Fibroblast of skin of scalp (primary cell): ENCODE data around the gene XPA.

Experiments used
- DNase-seq: peaks from one replicate; pipeline ENCODE4 v3.0.0-alpha.2; 2013

The XPA gene

GRCh38 chr9:97651646-97652045, 45.5 kb downstream of the XPA start:
- DNase-seq, result no peak

DNA sequence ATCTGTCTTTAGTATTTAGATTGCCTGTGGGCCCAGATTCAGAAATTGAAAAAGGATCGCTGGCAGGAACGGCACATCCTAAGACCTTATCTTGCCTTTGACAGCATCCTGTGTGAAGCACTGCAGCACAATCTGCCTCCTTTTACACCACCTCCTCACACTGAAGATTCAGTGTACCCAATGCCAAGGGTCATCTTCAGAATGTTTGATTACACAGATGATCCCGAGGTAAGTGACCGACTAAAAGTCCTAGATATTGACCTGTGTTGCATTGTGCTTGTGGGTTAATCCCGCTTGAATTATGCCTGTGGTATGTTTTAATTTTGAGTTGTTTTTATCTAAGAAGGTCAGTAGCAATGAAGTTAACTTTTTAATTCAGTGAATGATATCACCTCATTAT, 49.1 kb downstream of the XPA start:
- no peak for DNase-seq

DNA sequence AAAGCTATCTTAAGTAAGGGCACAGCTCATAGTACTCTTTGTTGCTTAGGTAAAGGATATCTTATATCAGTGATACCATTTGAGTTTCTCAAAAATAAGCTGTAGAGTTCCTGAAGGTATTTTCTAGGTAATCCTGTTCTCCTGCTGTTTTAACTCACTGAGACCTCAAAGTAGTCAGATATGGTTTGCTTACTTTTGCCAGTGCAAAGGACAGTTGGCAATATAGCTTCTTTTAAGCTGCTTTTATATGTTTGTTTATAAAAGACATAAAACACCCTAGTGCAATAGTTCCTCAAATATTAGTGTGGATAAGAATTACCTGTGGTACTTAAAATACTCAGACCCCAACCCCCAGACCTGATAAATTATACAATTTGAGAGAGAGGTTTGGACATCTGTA, 51.4 kb downstream of the XPA start:
- no peak for DNase-seq

DNA sequence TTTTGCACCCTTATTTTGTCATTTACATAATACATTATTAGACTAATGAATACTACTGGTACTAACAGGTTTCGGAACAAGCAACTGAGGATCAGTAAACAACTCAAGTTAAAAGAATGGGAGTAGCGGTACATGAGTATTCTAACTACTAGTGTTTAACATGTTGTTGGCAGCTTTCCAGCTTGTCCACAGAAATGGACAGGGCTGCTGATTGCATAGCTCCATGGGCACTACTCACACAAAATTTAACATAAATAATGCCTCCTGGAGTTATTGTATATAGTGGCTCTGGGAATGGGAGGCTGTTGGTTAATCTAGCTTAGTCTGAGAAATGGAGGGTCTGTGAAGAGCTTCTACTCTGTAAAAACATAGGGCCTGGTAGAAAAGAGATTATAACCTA, 56.8 kb downstream of the XPA start:
- DNase-seq, result no peak

DNA sequence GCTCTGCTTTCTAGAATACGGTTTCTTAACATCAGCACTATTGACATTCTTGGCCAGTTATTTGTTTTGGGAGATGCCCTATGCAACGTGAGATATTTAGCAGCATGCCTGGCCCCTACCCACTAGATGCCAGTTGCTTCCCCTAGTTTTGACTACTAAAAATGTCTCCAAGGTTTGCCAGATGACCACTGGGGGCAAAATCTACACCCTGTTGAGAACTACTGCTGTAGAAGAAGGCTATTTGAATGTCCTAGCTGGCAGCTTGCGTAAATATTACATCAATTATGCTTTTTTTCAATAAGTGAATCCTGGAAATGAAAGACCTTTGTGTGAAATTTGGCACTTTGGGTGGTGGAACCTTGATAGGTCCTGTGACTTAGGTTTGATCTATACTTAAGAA, 58.5 kb downstream of the XPA start:
- DNase-seq, result no peak

GRCh38 chr9:97636903-97637302, 60.2 kb downstream of the XPA start:
- DNase-seq, result no peak

DNA sequence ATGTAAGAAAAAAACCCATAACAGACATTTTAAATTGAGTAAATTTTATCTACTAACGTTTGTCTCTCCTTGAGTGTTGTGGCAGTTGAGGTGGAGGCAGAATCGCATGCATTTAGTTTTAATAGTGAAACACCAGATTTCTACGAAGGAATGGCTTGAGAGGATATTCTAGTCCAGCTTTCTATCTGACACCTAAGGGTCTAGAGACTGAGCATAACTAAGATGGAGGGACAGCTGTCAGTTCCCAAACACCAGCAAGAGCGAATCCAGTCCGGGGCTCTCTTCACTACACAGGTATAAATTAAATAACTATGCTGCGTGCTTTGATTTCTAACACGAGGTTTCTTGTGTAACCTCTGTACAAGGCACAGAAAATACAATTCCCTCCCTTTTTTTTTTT, 62.1 kb downstream of the XPA start:
- no peak for DNase-seq

DNA sequence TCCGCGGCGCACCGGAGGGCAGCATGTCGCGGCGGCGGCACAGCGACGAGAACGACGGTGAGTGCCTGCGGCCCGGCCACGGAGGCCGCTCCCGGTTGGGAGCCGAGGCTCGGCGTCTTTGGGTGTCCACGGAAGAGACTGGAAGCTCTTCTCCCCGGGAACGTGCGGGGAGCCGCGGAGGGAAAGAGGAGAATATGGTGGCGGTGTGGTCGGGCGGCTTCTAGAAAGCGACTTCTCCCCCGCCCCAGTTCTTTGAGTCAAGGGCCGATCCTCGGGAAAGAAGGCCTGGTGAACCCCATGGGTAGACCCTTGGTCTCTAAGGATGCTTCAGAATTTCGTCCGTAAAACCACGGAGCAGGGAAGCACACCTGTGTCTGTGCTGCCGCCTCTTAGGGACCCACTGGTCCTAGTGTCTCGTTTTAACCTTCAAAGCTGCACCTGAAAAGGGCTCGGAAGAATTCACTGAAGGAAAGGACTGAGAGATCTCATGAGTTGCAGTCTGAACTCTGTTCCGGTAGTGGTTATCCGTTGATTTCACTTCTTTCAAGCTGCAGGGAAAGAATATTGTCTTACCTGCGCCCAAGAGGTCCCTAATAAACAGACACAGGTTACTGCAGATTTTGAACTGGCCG, 63.2 kb downstream of the XPA start:
- no peak for DNase-seq

GRCh38 chr9:97632985-97633858, 63.9 kb downstream of the XPA start, which contains the start of the genes NCBP1 and TSTD2:
Gene NCBP1 (plus strand): TSS chr9:97633821. CDS start chr9:97633882, 61 bp downstream.
Gene TSTD2 (minus strand): TSS chr9:97633368. CDS start chr9:97627562, 5,806 bp downstream.
- peak; percentile 99 for DNase-seq

- DNase-seq, result no peak
These were observed 64.7 kb downstream of the XPA start for GRCh38 chr9:97632248-97632984.

- DNase-seq, result no peak
These were observed 66.5 kb downstream of the XPA start for GRCh38 chr9:97630591-97630990.

DNA sequence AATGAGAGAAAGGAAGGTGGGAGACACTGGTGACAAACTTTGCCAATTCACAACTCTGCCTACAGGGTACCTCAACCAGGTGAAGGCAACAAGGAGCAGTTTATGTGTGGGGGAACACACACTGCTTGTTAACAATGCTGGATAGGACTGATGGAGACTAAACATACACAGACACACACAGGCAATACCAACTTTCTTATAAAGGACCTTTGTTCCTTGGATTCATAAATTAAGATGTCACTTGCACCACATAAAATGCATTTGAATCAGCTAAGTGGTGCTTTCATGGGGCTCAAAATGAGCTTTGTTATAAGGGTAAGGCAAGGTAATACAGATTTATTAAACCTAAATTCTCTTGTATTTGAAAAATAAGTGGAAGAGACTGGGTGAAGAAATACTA, 68.0 kb downstream of the XPA start:
- no peak for DNase-seq

DNA sequence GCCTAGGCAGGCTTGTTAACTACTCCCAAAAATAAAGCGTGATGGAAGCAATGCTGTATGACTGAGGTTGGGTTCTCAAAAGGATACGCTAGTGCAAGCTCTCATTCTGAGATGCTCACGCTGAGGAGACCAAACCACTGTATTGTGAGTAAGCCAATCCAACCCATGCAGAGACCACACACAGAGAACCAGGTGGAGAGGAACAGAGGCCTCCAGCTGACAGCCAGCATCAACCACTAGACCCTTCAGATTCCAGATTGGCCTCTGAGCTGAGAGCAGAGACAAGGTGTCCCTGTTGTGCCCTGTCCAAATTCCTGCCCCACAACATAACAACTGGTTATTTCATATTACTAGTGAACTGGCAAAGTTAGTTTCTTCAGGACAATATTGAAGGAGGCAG, 68.5 kb downstream of the XPA start:
- no peak for DNase-seq

- DNase-seq, result no peak
These were observed 69.5 kb downstream of the XPA start for GRCh38 chr9:97627624-97628023.

DNA sequence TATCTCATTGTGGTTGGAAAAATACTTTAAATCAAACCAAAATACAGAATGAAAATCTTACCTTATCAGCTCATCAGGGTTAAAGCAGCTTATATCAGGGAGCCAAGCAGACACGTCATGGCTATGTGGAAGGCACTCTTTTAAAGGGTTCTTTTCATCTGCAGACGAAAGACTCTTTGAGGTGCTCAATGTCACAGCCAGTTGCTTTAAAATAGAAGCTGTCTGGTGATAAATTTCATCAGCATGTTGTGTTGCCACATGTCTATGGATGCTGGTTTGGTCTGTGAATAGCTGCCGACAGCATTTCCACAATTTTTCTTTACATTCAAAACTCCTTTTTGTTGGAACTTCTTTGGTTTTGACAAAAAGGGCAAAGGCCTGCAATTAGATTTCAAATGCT, 71.5 kb downstream of the XPA start:
- DNase-seq, result no peak
